Prostate gland (tissue), 1 donor: ENCODE data around the gene CKAP2L.

Experiments
- POLR2A ChIP-seq: fragments of 450-650 bp; IDR thresholded peaks from one replicate; pipeline ENCODE4 v1.6.1; 2016; ENCODE audit warnings: antibody characterized with exemption, mild to moderate bottlenecking
- POLR2AphosphoS5 ChIP-seq: sonication (generic); formaldehyde crosslinking; IDR thresholded peaks from one replicate; pipeline ENCODE4 v1.6.1; 2017; ENCODE audit warnings: antibody characterized with exemption

DNA sequence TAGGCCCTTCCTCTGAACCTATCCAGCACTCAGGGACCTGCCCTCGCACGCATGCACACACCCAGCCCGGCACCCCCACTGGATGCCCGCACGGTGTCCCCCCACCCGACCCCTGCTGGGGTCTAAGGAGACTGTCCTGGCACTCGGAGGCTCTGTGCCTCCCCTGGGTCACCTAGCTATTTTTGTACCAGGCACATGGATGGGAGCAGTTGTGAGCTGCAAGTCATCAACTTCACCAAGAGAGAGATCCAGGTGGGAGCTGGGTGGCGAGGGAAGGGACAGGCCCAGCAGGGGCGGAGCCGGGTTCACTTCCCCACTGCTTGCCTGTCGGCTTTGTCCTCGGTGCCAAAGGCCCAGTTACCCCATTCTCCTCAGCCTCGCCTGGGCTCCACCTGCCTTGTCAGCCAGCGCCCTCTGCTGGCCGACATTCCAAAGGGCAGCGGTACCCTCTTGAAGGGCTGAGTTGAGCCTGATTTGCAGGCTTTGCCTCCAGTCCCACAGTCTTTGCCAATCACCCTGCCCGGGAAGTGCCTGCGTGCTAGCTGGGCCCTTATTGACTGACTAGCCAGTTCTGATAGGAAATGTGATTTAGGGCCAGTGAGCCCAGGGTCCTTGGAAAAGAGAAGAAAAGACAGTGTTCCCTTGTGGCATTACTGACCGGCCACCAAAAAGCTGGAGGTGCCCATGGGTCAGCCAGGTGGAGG lies 37.8 kb downstream of the CKAP2L start:
- TF ChIP-seq POLR2AphosphoS5, result peak; percentile 57
- TF ChIP-seq POLR2A, result no peak
